Endothelial cell of umbilical vein (primary cell): Measurements from ENCODE around the gene ZBTB25.

ENCODE experiments used
- CTCF ChIP-seq, 2 donors: IDR thresholded peaks; 1 replicate in 1 of 2; 2 replicates in 1 of 2; pipeline ENCODE4 v1.5.1; 2011; ENCODE audit warnings: low read length in 2 of 2, mild to moderate bottlenecking in 2 of 2, moderate library complexity in 2 of 2, control low read depth in 1 of 2, inconsistent platforms in 1 of 2, low read depth in 1 of 2; ENCODE audit not compliant: insufficient read depth in 1 of 2; ENCODE audit errors: extremely low read depth in 1 of 2
- EZH2 ChIP-seq: IDR thresholded peaks from 2 replicates; pipeline ENCODE4 v1.6.1; 2012; ENCODE audit warnings: borderline replicate concordance, low read depth, mild to moderate bottlenecking, moderate library complexity, low read length, inconsistent platforms; ENCODE audit not compliant: severe bottlenecking
- FOS ChIP-seq: IDR thresholded peaks from 2 replicates; pipeline ENCODE4 v1.6.1; 2011; ENCODE audit warnings: mild to moderate bottlenecking, low read length, moderate library complexity, borderline replicate concordance; ENCODE audit not compliant: insufficient read depth
- JUN ChIP-seq: IDR thresholded peaks from 2 replicates; pipeline ENCODE4 v1.6.1; 2011; ENCODE audit warnings: borderline replicate concordance, low read depth; ENCODE audit not compliant: insufficient read length, insufficient read depth
- MAX ChIP-seq: IDR thresholded peaks from 2 replicates; pipeline ENCODE4 v1.6.1; 2011; ENCODE audit not compliant: insufficient read depth, insufficient read length
- MYC ChIP-seq: IDR thresholded peaks from one replicate; pipeline ENCODE4 v1.6.1; 2011; ENCODE audit warnings: mild to moderate bottlenecking, low read depth, low read length
- POLR2A ChIP-seq: IDR thresholded peaks from 2 replicates; pipeline ENCODE4 v1.6.1; 2012; ENCODE audit warnings: low read depth, mild to moderate bottlenecking, control low read depth, low read length
- POLR2AphosphoS5 ChIP-seq: IDR thresholded peaks from 2 replicates; pipeline ENCODE4 v1.6.1; 2012; ENCODE audit warnings: low read depth, mild to moderate bottlenecking, control low read depth, low read length, moderate library complexity; ENCODE audit not compliant: insufficient read depth

GRCh38 chr14:64400829-64401459 is 102.7 kb downstream of the ZBTB25 start:
- TF ChIP-seq MAX (no peak), EZH2 (no peak), CTCF (IDR thresholded peaks at IDR 0.05; ENCODE audit: extremely low read depth in 1 of 2, insufficient read depth in 1 of 2, low read depth in 1 of 2, low read length in 2 of 2) (no peak), POLR2AphosphoS5 (no peak), POLR2A (no peak), MYC (no peak), FOS (no peak), JUN (no peak)
